ENCODE measurements around the gene KRTAP4-8. TPM values are rescaled to one million over a fixed set of nuclear protein-coding genes. Genes with fewer than 3 reads are reported as not detected.

KRTAP4-8 gene
- total RNA-seq, 1 experiment from 2014 or later: not detected

GRCh38 chr17:41082626-41083025 is 15.3 kb downstream of the KRTAP4-8 start:
- POLR2A ChIA-PET (ENCODE audit: unreplicated experiment): no interaction called here
- Histone ChIP-seq H3K9me2 (replicated peaks; ENCODE audit: low read length) (no peaks in the 10 kb centered on the region), H3K9me3 (ENCODE audit: low read length) (no peaks in the 10 kb centered on the region), H3K27ac (ENCODE audit: low read length) (peak overlapping the region; percentile 81), H3F3A (ENCODE audit: low read length, unreplicated experiment) (peaks cover 4% of the 10 kb centered on the region), H3K4me3 (ENCODE audit: low read length) (no peak overlapping the region), H3K27me3 (ENCODE audit: low read length) (no peaks in the 10 kb centered on the region), H4K20me1 (ENCODE audit: low read length) (no peaks in the 10 kb centered on the region), H2AFZ (ENCODE audit: low read length) (no peak overlapping the region), H3K4me2 (ENCODE audit: low read length) (peak overlapping the region; percentile 49), H3K4me1 (ENCODE audit: insufficient read depth, low read length) (peaks cover 14% of the 10 kb centered on the region), H3K9ac (ENCODE audit: low read length) (no peak overlapping the region), H3K79me2 (ENCODE audit: low read length) (no peaks in the 10 kb centered on the region), H3K36me3 (ENCODE audit: low read depth, low read length) (no peaks in the 10 kb centered on the region)
- CTCF ChIA-PET: no interaction called here
- ATAC-seq (peak; percentile 59), DNase-seq (peak; percentile 91)
- no TSS peak for BruUV-seq (replicated peaks)
- intact Hi-C loops (cut with micrococcal nuclease): no loop called here
- TF ChIP-seq EZH2 (IDR thresholded peaks at IDR 0.05; ENCODE audit: low read length, unreplicated experiment) (no peak), CTCF (conservative IDR thresholded peaks at IDR 0.05; ENCODE audit: low read depth, low read length) (no peak), EZH2phosphoT487 (IDR thresholded peaks at IDR 0.05; ENCODE audit: borderline replicate concordance, low read length) (no peak)

GRCh38 chr17:41076788-41077187 is 21.2 kb downstream of the KRTAP4-8 start:
- ChIA-PET CTCF (interaction anchor here (0.6 kb wide), 1 partner anchor 601 kb away, joined by 3 read pairs; no protein-coding TSS in a partner anchor), POLR2A (ENCODE audit: unreplicated experiment) (no interaction called here)
- Histone ChIP-seq H3K4me3 (ENCODE audit: low read length) (no peak overlapping the region), H3K27ac (ENCODE audit: low read length) (no peak overlapping the region), H3K4me2 (ENCODE audit: low read length) (no peak overlapping the region), H3K9me3 (ENCODE audit: low read length) (no peaks in the 10 kb centered on the region), H3K9ac (ENCODE audit: low read length) (no peak overlapping the region), H2AFZ (ENCODE audit: low read length) (no peak overlapping the region), H3K9me2 (replicated peaks; ENCODE audit: low read length) (no peaks in the 10 kb centered on the region), H3K27me3 (ENCODE audit: low read length) (no peaks in the 10 kb centered on the region), H3K79me2 (ENCODE audit: low read length) (no peaks in the 10 kb centered on the region), H3K36me3 (ENCODE audit: low read depth, low read length) (no peaks in the 10 kb centered on the region), H4K20me1 (ENCODE audit: low read length) (no peaks in the 10 kb centered on the region), H3K4me1 (ENCODE audit: insufficient read depth, low read length) (no peaks in the 10 kb centered on the region), H3F3A (ENCODE audit: low read length, unreplicated experiment) (no peaks in the 10 kb centered on the region)
- intact Hi-C loops (cut with micrococcal nuclease): no loop called here
- TF ChIP-seq CTCF (conservative IDR thresholded peaks at IDR 0.05; ENCODE audit: low read depth, low read length) (no peak), EZH2 (IDR thresholded peaks at IDR 0.05; ENCODE audit: low read length, unreplicated experiment) (no peak), EZH2phosphoT487 (IDR thresholded peaks at IDR 0.05; ENCODE audit: borderline replicate concordance, low read length) (no peak)
- DNase-seq (no peak), ATAC-seq (no peak)
- BruUV-seq (replicated peaks): no TSS peak

GRCh38 chr17:41073676-41074075 is 24.3 kb downstream of the KRTAP4-8 start:
- TF ChIP-seq CTCF (conservative IDR thresholded peaks at IDR 0.05; ENCODE audit: low read depth, low read length) (no peak), EZH2phosphoT487 (IDR thresholded peaks at IDR 0.05; ENCODE audit: borderline replicate concordance, low read length) (no peak), EZH2 (IDR thresholded peaks at IDR 0.05; ENCODE audit: low read length, unreplicated experiment) (no peak)
- intact Hi-C loops (cut with micrococcal nuclease): no loop called here
- H3K4me3 ChIP-seq (ENCODE audit: low read length): no peak overlapping the region
- H3K4me2 ChIP-seq (ENCODE audit: low read length): no peak overlapping the region
- no peaks in the 10 kb centered on the region for H3F3A ChIP-seq (ENCODE audit: low read length, unreplicated experiment)
- no peak for ATAC-seq
- H3K9me3 ChIP-seq (ENCODE audit: low read length): no peaks in the 10 kb centered on the region
- H3K27me3 ChIP-seq (ENCODE audit: low read length): no peaks in the 10 kb centered on the region
- no TSS peak for BruUV-seq (replicated peaks)
- H3K9me2 ChIP-seq (replicated peaks; ENCODE audit: low read length): no peaks in the 10 kb centered on the region
- POLR2A ChIA-PET (ENCODE audit: unreplicated experiment): no interaction called here
- no peak overlapping the region for H3K9ac ChIP-seq (ENCODE audit: low read length)
- DNase-seq: no peak
- H2AFZ ChIP-seq (ENCODE audit: low read length): no peak overlapping the region
- no peaks in the 10 kb centered on the region for H3K79me2 ChIP-seq (ENCODE audit: low read length)
- CTCF ChIA-PET: no interaction called here
- H3K27ac ChIP-seq (ENCODE audit: low read length): no peak overlapping the region
- no peaks in the 10 kb centered on the region for H4K20me1 ChIP-seq (ENCODE audit: low read length)
- H3K36me3 ChIP-seq (ENCODE audit: low read depth, low read length): no peaks in the 10 kb centered on the region
- no peaks in the 10 kb centered on the region for H3K4me1 ChIP-seq (ENCODE audit: insufficient read depth, low read length)

Measured in PC-3 (cell line).